MCF 10A (cell line): ENCODE measurements around the gene TELO2. TPM values are rescaled to one million over a fixed set of nuclear protein-coding genes. Genes with fewer than 3 reads are reported as not detected.

Source experiments
- BruUV-seq: library from RNA; stranded (reverse); fragments of 400-500 nt; replicated peaks from 2 replicates; lab custom pipeline; 2021; lab: Mats Ljungman, UMichigan
- CTCF ChIA-PET: fragments of 300-600 bp; sonication (Branson Sonifier 250); formaldehyde crosslinking; extraction: SDS; loops from one replicate; lab custom pipeline; 2021; ENCODE audit warnings: antibody characterized with exemption, inconsistent platforms; lab: Yijun Ruan, JAX
- POLR2A ChIA-PET: fragments of 300-600, 350-650 bp; sonication (Branson Sonifier 250); formaldehyde crosslinking; extraction: SDS; loops from one replicate; lab custom pipeline; 2020; ENCODE audit warnings: antibody characterized with exemption, inconsistent platforms; lab: Yijun Ruan, JAX
- DNase-seq: peaks from one replicate; pipeline ENCODE4 v3.0.0-alpha.2; 2018; ENCODE audit not compliant: unreplicated experiment
- H3K27ac Mint-ChIP-seq: one replicate; pipeline ENCODE4 v1.8.0; 2022; ENCODE audit warnings: mild to moderate bottlenecking, low read depth, mixed read lengths; ENCODE audit not compliant: unreplicated experiment
- H3K27me3 Mint-ChIP-seq: one replicate; pipeline ENCODE4 v1.8.0; 2022; ENCODE audit warnings: mixed read lengths; ENCODE audit not compliant: insufficient read depth, unreplicated experiment
- H3K36me3 Mint-ChIP-seq: one replicate; pipeline ENCODE4 v1.8.0; 2022; ENCODE audit warnings: mild to moderate bottlenecking, moderate library complexity, mixed read lengths; ENCODE audit not compliant: insufficient read depth, unreplicated experiment
- H3K4me1 Mint-ChIP-seq: one replicate; pipeline ENCODE4 v1.8.0; 2022; ENCODE audit warnings: mixed read lengths; ENCODE audit not compliant: insufficient read depth, unreplicated experiment
- H3K4me3 Mint-ChIP-seq: one replicate; pipeline ENCODE4 v1.8.0; 2022; ENCODE audit warnings: mild to moderate bottlenecking, moderate library complexity, mixed read lengths; ENCODE audit not compliant: unreplicated experiment
- H3K9me3 Mint-ChIP-seq: one replicate; pipeline ENCODE4 v1.8.0; 2022; ENCODE audit warnings: mixed read lengths; ENCODE audit not compliant: unreplicated experiment
- intact Hi-C: fragments of 100-400 bp; cut with micrococcal nuclease; formaldehyde crosslinking; loops from 2 replicates; pipeline ENCODE4 v1.14.1; 2022
- total RNA-seq: library from RNA; stranded (reverse); gene quantifications from 2 replicates; pipeline ENCODE4 v1.2.3, GENCODE V29; 2022
- TF ChIP-seq, protein P1 (sequence below): fragments of 200-600 bp; IDR thresholded peaks from one replicate; pipeline ENCODE4 v1.8.0; 2022; ENCODE audit warnings: antibody characterized with exemption, mild to moderate bottlenecking; ENCODE audit not compliant: unreplicated experiment

TELO2 gene
- total RNA-seq, 1 experiment from 2014 or later, result 31.3 TPM

- Mint-ChIP-seq H3K9me3 (no peaks in the 10 kb centered on the region), H3K4me1 (no peaks in the 10 kb centered on the region), H3K27me3 (no peaks in the 10 kb centered on the region), H3K36me3 (peaks cover 3% of the 10 kb centered on the region), H3K27ac (no peak overlapping the region), H3K4me3 (no peak overlapping the region)
- DNase-seq, result no peak
- intact Hi-C loops, result no loop called here
- POLR2A ChIA-PET, result interaction anchor here (0.7 kb wide), 1 partner anchor 84 kb away, joined by 3 read pairs; the partner anchor contains the start of genes CRAMP1 and IFT140
- no TSS peak for BruUV-seq
- CTCF ChIA-PET, result interaction anchor here (0.6 to 0.7 kb wide), 2 partner anchors 56 to 532 kb away, joined by 3 to 4 read pairs; no protein-coding TSS in a partner anchor
- TF ChIP-seq, protein P1, sequence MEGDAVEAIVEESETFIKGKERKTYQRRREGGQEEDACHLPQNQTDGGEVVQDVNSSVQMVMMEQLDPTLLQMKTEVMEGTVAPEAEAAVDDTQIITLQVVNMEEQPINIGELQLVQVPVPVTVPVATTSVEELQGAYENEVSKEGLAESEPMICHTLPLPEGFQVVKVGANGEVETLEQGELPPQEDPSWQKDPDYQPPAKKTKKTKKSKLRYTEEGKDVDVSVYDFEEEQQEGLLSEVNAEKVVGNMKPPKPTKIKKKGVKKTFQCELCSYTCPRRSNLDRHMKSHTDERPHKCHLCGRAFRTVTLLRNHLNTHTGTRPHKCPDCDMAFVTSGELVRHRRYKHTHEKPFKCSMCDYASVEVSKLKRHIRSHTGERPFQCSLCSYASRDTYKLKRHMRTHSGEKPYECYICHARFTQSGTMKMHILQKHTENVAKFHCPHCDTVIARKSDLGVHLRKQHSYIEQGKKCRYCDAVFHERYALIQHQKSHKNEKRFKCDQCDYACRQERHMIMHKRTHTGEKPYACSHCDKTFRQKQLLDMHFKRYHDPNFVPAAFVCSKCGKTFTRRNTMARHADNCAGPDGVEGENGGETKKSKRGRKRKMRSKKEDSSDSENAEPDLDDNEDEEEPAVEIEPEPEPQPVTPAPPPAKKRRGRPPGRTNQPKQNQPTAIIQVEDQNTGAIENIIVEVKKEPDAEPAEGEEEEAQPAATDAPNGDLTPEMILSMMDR, result no peak
These were observed 35.0 kb downstream of the TELO2 start for GRCh38 chr16:1527836-1528811.

DNA sequence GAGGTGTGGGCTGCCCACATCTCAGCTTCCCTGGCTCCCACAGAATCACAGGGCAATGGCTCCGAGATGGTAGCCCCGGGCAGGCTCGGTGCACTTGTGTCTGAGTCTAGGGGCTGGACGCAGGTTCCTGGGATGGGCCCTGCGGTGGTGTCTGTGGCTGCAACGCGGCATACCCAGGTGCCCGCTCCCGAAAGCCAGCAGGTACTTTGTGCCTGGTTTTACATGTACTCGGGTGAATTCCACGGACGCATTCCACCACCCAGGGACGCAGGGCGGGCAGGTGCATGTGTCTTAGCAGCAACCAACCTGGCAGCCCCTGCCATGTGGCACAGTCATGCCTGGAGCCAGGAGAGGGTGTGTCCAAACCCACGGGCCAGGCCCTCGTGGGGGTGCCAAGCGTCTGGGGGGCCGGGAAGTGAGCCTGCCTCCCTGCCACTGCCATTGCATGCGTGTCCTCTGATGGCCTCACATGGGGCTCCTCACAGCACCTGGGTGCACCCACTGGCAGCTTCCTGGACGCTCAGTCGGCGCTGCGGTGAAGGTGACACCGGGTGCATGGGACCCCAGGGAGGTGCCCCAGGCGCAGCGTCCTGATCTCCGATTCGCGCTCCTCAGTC is 35.9 kb downstream of the TELO2 start:
- Mint-ChIP-seq H3K27ac (no peak overlapping the region), H3K9me3 (no peaks in the 10 kb centered on the region), H3K27me3 (no peaks in the 10 kb centered on the region), H3K36me3 (no peaks in the 10 kb centered on the region), H3K4me3 (no peak overlapping the region), H3K4me1 (no peaks in the 10 kb centered on the region)
- no TSS peak for BruUV-seq
- TF ChIP-seq, protein P1, result no peak
- ChIA-PET CTCF (interaction anchor here (0.6 kb wide), 1 partner anchor 45 kb away, joined by 3 read pairs; no protein-coding TSS in a partner anchor), POLR2A (no interaction called here)
- DNase-seq, result no peak
- intact Hi-C loops, result no loop called here

DNA sequence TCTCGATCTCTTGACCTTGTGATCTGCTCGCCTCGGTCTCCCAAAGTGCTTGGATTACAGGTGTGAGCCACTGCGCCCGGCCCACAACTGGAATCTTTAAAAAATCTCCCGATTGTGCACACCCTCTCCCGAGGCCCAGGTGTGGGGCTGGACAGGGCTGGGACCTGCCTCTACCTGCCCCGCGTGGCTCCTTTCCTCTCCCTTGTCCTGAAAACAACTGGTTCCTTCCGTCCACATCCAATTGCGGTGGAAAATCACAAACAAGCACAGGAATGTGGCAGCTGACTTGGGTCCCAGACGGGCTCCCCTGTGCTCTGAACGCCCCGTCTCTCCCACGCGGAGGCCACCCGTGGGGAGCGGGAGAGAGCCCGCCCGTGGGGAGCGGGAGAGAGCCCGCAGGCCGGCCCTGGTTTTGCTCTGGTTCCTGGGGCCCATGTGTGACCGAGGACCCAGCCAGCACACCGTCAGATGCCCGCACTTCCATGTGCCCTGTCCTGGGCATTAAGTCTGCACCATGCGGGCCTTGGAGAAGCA is 37.3 kb downstream of the TELO2 start:
- CTCF ChIA-PET, result no interaction called here
- H3K9me3 Mint-ChIP-seq, result no peaks in the 10 kb centered on the region
- no peaks in the 10 kb centered on the region for H3K4me1 Mint-ChIP-seq
- intact Hi-C loops, result no loop called here
- DNase-seq, result no peak
- no peaks in the 10 kb centered on the region for H3K27me3 Mint-ChIP-seq
- no peak overlapping the region for H3K4me3 Mint-ChIP-seq
- H3K36me3 Mint-ChIP-seq, result no peaks in the 10 kb centered on the region
- no TSS peak for BruUV-seq
- H3K27ac Mint-ChIP-seq, result no peak overlapping the region
- TF ChIP-seq, protein P1, result no peak
- POLR2A ChIA-PET, result no interaction called here
